ENCODE data around the gene UFL1.
"Not testable (repeated sequence)": the region's sequence is repeated elsewhere in the genome, so short reads cannot be mapped to it uniquely, and the experiment has no call there.

UFL1 gene

DNA sequence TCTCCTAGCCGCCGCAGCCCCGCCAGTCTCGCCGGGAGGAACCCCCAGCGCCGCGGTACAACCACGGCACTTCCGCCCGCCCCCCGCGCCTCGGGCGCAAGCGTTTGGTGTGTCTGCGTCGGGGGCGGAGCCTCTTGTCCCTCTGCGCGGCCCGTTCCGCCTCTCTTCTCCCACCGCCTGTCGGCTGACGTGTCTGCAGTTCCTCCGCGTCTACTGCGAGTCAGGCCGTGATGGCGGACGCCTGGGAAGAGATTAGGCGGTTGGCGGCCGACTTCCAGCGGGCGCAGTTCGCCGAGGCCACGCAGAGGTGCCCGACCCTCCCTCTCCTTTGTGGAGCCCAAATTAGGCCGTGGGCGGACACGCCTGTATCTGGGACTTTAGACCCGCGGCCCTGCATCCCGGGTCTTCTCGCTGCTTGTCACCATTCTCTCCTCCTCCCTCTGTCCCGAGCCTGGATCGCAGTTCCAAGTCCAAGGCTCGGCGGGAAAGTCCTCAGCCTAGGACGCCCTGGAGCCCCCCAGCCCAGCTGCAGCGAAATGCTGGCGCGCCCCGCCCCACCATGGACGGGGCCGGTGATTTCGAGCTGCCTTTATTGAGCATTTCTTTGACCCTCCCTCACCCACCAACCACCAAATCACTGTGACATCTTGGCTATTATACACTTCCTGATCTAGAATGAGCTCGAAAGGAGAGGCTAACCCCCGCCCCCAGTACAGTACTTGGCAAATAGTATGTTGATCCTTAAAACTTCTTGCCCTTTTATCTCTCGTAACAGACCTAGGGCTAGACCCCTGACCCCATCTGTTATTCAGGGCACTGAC lies at the start of gene UFL1:
Gene UFL1, plus strand, starts transcription at position 163 of the 821 bp plus-strand sequence. Its CDS starts 68 bp downstream, at position 231.
- DNase-seq, result peak; percentile 90

DNA sequence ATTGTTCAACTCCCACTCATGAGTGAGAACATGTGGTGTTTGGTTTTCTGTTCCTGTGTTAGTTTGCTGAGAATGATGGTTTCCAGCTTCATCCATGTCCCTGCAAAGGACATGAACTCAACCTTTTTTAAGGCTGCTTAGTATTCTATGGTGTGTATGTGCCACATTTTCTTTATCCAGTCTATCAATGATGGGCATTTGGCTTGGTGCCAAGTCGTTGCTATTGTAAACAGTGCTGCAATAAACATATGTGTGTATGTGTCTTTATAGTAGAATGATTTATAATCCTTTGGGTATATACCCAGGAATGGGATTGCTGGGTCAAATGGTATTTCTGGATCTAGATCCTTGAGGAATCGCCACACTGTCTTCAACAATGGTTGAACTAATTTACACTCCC lies 49.3 kb upstream of the UFL1 start:
- DNase-seq, result not testable (repeated sequence)

DNA sequence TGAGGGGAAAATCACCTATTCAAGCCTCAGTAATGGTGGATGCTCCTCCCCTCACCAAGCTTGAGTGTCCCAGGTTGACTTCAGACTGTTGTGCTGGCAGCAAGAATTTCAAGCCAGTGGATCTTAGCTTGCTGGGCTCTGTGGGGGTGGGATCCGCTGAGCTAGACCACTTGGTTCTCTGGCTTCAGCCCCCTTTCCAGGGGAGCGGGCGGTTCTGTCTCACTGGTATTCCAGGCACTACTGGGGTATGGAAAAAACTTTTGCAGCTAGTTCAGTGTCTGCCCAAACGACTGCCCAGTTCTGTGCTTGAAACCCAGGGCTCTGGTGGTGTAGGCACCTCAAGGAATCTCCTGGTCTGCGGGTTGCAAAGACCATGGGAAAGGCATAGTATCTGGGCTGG lies 42.9 kb upstream of the UFL1 start:
- DNase-seq, result no peak

DNA sequence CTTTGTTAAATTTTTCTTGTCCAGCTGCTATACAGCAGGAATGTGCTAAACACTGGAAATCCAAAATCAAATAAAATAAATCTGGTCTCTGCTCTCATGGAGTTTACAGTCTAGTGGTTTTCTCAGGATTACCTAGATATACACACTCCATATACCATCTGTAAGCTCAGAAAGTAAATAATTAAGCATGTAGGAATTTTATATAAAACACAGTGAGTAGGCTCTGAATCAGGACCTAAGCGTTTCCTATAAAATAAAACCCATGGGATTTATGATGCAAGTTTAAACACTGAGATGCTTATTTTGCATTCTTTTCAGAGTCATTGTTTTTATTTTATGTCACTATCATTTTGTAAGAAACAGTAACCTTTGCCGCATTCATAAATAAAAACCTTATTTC lies 29.7 kb upstream of the UFL1 start:
- DNase-seq, result no peak

DNA sequence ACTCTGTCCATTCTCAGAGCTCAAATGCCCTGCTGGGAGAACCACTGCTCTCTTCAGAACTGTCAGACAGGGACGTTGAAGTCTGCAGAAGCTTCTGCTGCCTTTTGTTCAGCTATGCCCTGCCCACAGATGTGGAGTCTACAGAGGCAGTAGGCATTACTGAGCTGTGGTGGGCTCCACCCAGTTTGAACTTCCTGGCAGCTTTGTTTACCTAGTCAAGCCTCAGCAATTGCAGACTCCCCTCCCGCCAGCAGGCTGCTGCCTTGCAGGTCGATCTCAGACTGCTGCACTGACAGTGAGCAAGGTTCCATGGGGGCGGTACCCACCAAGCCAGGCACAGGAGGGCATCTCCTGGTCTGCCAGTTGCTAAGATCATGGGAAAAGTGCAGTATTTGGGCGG lies 21.8 kb upstream of the UFL1 start:
- DNase-seq, result no peak

DNA sequence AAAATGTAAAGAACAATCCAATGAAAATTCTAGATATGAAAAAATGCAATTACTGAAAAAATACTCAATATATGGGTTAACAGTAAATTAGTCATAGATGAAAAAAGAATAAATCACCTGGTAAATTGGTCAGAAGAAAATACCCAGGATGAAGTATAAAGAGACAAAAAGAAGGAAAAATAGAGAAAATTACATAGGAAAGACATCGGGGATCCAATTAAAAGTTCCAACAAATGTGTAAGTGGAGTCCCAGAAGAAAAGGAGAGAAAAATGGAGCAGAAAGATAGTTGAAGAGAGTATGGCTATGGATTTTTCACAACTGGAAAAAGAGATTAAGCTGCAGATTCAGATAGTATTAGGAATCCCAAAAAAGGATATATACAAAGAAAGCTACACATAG lies 18.7 kb upstream of the UFL1 start:
- DNase-seq, result no peak

DNA sequence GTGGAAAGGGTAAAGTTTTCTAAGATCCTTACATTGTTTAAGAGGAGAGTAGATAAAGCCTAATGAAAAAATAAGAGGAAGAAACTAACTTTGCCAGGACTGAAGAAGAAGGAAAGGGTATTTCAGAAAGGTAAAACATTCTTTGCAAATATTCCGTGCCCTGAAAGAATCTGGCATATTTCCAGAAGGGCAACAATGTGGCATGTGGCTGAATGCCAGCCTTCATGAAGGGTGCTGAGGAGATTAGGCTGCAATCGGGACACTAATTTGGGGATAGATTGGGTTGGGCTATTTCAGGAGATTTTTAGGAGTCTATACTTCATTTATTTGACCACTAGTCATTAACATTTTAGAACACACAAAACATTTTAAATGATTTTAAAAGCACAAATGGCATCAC lies 16.2 kb upstream of the UFL1 start:
- no peak for DNase-seq

DNA sequence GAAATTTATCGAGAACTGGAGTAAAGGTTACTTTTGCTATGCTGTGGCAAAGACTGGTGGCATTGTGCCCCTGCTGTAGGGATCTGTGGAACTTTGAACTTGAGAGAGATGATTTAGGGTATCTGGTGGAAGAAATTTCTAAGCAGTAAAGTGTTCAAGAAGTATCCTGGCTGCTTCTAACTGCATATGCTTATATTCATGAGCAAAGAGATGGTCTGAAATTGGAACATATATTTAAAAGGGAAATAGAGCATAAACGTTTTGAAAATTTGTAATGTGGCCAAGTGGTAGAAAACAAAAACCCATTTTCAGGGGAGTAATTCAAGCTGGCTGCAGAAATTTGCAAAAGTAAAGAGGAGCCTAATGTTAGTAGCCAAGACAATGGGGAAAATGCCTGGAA lies 12.3 kb upstream of the UFL1 start:
- DNase-seq, result no peak

DNA sequence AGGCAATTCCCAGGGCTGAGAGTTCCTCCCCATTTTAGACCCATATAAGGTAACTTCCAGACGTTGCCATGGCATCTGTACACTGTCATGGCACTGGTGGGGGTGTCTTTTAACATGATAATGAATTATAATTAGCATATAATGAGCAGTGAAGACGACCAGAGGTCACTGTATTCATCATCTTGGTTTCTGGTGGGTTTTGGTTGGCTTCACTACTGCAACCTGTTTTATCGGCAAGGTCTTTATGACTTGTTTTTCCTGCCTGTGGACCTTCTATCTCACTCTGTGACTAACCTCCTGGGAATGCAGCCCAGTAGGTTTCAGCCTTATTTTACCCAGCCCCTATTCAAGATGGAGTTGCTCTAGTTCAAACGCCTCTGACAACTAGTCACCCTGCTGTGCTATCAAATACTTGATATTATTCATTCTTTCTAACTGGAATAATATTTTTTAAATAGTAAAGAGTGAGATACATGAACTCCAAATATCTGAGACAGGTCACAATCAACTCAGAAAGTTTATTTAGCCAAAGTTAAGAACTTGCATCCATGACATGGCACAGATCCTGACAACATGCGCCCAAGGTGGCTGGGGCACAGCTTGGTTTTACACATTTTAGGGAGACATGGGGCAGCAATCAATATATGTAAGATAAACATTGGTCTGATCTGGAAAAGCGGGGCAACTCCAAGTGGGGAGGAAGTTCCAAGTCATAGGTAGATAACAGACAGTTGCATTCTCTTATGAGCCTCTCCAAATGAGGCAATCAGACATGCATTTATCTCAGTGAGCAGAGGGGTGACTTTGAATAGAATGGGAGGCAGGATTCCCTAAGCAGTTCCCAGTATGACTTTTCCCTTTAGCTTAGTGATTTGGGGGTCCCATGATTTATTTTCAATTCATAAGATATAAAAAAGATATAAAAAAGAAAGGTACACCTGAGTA lies 1.2 kb upstream of the UFL1 start:
- DNase-seq, result no peak

DNA sequence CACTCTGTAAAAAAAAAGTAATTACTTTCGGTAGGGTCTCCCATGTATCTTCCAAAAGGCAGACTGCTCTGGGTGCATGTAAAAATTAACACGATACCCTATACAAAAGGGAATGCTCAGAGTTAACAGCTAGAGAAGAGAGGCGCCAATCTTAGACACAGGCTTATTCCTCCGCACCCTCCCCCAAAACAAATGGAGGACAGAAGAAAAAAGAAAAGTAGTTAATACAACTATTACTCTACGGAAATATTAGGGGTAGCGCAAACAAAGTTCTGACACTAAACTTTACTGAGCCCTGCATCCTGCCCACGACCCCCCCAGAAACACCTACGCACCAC lies 331 bp upstream of the UFL1 start:
- no peak for DNase-seq

DNA sequence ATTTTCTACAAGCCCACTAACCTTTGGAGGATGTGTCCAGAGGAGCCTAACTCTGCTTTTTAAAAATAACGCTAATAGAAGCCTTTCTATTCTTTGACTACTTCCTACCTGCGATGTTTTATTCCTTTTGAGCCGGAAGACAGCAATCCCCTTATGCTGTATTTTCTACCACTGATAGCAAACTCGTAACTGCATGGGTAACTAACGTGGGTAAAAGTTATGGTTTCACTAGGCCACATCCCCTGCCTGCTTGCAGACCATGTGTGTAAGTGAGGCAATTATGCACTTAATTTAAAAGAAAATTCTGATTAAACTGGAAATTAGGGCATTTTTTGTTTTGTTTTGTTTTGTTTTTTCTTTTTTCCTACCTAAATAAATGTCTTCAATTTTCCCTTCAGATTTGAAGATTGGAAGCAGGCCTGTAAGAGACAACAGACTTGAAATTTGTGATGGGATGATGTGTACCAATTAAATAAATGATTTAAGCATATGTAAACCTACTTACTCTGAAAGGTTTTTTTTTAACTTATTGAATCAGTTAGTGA lies 931 bp downstream of the UFL1 start:
- DNase-seq, result no peak

DNA sequence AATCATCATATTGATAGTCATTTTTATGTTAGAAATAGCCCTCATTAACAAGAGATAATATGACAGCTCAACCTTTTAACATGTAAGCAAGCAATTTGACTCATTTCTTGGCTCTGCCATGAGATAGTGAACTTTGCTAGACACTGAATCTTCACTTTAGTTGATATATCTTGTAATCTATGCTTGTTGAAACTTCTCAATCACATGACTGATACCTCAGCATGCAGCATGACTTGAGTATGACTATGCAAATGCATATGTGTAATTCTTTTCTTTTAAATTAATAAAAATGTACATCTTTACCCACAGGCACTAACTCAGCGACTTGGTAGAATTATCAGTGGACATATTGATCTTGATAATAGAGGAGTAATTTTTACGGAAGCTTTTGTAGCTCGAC lies 6.6 kb downstream of the UFL1 start:
- DNase-seq, result no peak

DNA sequence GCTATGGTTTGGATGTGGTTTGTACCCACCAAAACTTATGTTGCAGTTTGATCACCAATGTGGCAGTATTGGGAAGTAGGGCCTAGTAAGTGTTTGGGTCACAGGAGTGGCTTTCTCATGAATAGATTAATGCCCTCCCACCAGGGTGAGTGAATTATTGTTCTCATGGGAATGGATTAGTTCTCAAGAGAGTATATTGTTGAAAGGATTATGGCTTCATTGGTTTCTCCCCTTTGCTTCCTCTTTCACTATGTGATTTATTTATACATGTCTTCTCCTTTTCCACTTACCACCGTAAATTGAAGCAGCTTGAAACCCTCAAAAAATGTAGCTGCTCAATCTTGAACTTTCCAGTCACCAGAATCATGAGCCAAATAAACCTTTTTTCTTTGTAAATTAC lies 10.8 kb downstream of the UFL1 start:
- no peak for DNase-seq

DNA sequence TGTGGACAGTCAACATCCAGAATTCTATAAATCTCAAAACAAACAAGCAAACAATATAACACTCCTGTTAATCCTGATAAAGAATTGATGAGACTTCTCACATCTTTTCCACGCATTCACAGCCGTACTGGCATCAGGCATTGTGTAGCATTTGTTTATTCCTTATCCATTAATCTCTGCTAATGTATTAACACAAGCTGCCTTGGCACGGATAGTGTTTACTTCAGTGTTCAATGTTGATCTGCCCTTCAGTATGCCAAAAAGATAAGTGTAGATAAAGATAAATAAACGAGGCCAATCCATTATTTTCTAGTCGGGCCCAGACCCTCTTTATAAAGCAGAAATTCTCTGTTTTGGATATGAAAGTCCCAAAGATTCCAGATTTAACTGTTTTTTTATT lies 16.1 kb downstream of the UFL1 start:
- no peak for DNase-seq

DNA sequence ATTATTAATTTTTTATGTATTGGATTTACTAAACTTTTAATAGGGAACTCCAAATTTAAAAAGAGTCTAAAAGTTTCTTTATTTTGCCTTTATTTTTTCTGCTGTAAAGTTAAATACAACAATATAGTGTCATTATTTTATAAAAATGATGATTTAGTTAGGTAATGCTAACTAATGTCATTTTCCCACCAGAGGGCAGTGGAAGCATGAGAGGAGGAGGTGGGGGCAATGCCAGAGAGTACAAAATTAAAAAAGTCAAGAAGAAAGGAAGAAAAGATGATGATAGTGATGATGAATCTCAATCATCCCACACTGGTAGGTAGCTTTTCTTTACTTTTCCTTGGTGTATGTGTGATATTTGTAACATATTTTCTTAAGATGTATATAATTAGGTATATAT lies 21.1 kb downstream of the UFL1 start:
- DNase-seq, result no peak

DNA sequence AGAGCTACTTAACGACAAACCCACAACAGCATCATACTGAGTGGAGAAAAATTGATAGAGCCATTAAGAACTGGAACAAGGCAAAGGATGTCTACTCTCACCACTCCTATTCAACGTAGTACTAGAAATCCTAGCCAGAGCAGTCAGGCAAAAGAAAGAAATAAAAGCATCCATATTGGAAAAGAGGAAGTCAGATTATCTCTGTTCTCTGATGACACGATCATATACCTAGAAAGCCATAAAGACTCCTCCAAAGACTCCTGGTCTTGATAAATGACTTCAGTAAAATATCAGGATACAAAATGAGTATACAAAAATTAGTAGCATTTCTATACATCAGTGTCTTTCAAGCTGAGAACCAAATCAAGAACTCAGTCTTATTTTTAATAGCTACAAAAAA lies 24.3 kb downstream of the UFL1 start:
- no peak for DNase-seq

DNA sequence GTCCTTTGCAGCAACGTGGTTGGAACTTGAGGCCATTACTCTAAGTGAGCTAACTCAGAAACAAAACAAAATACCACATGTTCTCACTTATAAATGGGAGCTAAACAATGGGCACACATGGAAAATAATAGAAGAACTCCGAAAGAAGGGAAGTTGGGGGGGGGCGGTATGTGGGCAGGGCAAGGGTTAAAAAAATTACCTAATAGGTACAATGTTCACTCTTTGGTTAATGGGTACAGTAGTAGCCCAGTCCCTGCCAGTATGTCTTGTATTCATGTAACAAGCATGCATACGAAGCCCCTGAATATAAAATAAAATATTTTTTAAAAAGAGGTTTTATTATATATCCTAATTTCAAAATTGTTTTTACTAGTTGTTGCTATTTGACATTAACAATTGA lies 26.0 kb downstream of the UFL1 start:
- no peak for DNase-seq

DNA sequence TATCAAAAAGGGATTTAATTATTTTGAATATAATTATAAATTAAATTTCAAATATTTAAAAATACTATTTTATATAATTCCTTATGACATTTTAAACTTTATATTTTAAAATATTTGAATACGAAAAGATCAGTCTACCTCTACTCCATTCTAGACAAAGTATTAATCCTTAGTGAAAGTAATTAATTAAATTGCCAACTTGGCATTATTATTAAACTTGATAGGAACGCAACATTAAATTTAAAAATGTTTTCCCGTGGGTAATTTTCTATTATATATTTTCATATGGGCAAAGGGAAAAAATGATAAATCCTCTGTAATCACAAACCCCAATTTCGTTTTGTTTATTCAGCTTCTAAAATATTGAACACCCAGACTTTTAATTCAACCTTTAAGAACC lies 33.0 kb downstream of the UFL1 start:
- no peak for DNase-seq

DNA sequence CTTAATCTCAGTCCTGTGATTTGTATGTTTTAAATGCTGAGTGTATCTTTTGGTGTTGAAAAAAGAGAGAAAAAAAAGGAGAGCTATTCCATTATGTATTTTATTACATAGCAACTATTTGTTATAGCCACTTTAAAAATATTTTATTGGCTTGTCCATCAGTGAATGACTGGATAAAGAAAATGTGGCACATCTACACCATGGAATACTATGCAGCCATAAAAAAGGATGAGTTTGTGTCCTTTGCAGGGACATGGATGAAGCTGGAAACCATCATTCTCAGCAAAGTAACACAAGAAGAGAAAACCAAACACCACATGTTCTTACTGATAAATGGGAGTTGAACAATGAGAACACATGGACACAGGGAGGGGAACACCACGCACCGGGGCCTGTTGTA lies 38.1 kb downstream of the UFL1 start:
- not testable (repeated sequence) for DNase-seq

DNA sequence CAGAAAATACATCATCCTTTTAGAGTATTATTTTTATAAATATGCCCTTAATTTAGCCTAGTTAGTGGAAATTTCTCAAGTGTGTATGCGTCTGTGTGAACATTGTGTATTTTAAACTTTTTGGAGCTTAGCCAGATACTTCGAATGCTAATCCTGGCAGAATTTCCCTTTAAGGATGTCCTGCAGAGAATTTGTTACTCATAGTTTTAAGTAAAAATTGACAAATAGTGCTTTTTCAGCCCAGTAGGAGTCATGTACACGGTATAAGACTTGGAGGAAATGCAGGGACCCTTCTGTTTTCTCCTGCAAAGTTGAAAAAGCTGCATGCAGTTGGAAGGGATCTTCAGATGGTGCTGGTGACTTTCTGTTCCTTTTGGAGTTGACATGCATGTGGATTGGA lies 41.3 kb downstream of the UFL1 start, which contains the start of gene FHL5:
Gene FHL5, plus strand, starts transcription at position 243 of the 400 bp plus-strand sequence. CDS start 40,486 bp downstream, outside the sequence.
- no peak for DNase-seq

DNA sequence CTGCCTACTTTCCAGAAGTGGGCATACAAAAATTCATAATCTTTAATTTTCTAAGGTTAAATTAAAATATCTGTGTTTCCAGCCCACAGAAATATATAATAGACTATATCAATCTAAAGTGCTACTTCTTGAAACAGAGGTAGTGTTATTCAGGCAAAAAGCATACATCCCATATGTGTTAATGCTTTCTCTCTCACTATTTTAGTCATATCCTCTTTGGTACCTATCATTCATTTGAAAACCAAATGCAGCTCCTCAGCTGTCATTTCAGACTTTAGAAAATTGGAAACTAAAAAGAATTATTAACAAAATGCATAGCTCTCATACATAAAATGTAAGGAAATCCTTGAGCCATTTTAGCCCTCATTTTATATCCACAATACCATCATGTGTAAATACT lies 42.2 kb downstream of the UFL1 start:
- no peak for DNase-seq

DNA sequence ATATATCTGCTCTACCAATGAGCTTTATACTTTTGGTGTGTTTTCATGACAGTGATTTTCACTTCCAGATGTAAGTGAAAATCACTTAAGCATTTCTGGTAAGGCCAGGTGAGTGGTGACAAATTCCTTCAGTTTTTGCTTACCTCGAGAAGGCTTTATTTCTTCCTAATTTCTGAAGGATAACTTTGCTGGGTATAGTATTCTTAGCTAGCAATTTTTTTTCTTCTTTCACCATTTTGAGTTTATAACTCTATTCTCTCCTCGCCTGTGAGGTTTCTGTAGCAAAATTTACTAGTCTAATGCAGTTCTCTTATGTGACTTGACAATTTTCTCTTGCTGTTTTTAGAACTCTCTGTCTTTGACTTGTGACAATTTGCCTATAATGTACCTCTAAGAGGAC lies 48.4 kb downstream of the UFL1 start:
- DNase-seq, result no peak

DNA sequence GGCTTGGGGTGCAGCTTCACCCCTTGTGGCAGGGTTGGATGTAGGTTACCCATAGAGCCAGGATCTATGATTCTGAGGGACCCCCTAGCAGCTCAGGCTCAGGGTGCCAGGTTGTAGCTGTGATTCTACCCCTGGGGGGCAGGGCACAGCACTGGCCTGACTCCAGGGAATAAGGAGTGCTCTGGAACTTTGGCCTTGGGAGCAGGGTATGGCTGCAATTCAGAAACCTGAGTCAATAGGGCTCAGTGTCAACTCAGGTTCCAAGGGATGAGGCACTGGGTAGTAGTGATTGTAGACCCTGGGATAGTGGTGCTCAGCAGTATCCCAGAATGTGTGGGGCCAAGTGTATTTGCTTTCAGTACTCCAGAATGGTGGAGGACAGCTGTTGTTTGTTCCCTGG lies 49.9 kb downstream of the UFL1 start:
- no peak for DNase-seq

DNA sequence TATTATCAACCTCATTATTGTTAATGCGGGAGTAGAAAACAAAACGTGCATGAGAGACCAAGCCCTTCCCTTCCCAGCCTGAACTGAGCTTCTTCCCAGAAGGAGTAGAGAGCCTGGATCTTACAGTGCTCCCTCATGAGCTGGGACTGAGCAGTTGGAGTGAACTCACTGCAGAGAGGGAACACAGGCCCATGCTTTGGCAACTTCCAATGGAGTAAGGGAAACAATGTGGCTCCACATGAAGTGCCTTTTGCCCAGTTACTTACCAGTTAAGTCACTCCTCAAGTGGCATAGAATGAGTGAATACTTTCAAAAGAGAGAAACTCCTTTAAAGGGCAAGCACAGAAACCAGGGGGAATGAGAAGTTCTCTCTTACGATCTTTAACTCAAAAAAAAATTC lies 53.8 kb downstream of the UFL1 start:
- DNase-seq, result no peak
